ENCODE measurements around the gene ADSS1.
A peak's percentile ranks its signal among the peaks of the same experiment; 100 is the strongest.

Gene ADSS1

DNA sequence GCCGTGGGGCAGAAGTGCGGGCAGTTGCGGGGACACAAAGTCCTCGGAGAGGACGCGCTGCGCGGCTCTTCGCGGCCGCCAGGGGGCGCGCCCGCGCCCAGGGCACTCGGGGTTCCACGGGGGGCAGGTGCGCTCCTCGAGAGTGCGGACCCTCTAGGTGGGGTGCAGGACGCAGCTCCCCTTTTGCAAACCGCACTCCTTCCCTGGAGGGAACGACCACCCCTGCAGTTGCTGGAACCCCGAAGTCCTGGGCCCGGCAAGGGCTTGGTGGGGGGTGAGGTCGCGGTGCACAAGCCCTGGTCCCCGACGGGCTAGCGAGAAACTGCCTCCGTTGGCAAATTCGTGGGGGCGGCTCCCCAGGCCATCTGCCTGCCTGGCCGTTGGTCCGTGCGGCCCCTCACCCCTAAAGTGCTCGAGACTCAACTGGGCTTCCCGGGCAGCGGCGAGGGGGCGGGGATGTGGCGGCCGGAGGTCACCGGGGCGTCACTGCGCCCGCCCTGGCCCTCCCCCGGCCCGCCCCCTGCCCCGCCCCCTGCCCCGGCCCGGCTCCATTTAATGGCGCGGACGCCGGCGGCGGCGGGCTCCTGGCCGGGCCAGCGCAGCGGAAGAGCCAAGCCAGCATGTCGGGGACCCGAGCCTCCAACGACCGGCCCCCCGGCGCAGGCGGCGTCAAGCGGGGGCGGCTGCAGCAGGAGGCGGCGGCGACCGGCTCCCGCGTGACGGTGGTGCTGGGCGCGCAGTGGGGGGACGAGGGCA is at the start of gene ADSS1:
Gene ADSS1, plus strand, starts transcription at position 579 of the 756 bp plus-strand sequence. Its CDS starts 42 bp downstream, at position 621.
- peak; percentile 63 for DNase-seq

DNA sequence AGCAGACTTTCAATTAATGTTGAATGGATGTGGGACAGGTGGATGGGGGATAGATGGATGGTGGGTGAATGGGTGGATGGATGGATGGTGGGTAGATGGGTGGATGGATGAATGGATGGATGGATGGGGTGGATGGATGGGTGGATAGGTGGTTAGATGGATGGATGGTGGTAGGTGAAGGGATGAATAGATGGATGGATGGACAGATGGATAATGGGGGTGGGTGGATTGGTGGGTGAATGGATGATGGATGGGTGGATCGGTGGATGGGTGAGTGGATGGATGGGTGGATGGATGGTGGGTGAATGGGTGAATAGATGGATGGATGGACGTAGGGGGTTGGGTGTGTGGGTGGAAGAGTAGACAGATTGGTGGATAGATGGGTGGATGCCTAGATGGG is 48.6 kb upstream of the ADSS1 start:
- no peak for DNase-seq

DNA sequence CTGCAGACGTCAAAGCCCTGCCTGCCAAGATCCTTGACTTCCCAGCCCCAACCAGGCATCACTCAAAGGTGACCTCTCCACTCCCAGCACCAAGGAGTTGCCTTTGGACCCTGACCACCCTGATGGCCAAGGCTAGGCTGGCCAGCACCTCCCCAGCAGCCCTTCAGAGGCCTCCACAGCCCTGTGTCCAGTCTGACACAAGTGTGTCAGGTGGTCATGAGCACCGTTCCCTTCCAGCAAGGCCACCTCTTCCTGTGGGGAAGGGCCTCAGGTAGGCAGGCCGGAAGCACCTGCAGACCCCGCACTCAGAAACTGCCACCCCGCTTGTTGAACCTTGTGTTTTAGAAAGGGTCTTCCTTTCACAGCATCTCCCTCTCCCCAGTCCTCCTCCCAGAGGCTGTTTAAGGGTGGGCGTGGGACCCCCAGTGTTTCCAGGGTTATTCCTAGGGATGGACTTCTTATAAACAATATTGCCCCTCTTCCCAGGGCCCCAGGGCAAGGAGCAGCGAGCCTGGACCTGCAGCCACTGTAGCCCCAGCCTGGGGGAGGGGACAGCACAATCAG is 47.8 kb upstream of the ADSS1 start:
- DNase-seq = no peak

DNA sequence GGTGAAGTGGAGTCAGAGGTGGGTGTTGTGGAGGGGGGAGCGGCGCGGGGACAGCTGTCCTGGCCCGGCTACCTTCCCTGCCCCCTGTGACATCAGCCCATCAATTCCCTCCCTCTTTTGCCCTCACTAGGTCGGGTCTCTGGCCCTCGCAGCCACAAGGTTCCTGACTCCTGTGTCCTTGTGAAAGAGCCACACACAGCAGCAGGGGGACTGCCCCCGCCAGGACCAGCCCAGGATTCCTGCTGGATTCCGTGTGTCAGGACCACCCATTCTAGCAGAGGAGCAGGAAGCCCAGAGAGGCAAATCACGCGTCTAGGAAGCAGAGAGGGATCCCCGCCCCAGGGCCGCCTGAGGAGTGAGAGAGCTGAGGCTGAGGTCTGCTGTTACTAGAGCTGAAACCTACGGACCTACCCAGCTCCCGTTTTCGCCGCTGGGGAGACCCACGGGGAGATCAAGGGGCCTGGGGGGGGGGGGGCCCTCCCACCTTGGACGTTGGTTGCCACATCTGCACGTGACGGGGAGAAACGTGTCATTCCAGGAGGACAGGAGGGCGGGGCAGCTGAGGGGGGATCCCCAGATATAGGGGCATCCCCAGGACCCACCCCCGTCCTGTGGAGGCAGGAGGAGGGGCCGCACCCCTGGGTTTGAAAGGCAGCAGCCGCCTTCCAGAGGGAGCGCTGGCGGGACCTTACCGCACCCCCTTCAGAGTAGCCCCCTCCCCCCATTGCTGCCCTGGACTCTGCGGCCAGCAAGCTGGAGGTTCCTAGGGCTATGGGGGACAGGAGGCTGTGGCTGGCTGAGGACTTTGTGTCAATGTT is 47.1 kb upstream of the ADSS1 start:
- DNase-seq = peak; percentile 59

DNA sequence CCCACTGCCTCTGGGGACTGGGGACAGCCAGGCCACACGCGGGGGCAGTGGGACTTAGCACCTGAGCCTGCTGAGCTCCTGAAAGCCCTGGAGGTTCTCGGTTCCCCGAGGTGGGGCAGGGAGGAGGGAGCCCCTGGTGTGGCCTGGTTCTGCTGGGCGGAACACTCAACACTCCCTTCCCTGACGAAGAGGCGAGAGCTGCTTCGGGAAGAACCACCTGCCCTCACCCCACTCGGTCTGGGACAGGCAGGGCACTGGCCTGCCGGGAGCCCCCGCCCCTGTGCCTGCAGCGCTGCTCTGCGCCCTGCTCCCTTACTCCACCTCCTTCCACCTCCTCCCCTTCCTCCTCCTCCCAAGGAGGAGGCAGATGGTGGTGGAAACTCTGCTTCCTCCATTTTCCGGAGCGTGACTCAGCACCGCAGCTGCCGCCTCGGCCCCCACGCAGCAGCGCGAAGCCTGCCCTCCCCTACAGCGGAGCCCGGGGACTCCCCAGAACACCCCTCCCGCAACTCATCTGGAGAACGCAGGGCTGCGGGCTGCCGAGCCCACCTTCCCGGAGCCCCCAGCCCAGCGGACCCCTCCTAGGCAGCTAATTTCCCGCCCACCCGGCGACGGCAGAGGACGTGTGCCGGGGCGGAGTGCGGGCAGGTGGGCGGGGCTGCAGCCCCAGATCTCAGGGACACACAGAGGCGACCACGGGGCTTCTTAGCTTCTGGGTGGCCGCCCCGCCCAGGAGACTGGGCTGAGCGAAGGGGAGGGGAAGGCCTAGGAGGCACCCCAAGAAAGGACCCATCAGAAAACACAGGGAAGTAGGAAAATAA is 46.3 kb upstream of the ADSS1 start:
- peak; percentile 84 for DNase-seq

DNA sequence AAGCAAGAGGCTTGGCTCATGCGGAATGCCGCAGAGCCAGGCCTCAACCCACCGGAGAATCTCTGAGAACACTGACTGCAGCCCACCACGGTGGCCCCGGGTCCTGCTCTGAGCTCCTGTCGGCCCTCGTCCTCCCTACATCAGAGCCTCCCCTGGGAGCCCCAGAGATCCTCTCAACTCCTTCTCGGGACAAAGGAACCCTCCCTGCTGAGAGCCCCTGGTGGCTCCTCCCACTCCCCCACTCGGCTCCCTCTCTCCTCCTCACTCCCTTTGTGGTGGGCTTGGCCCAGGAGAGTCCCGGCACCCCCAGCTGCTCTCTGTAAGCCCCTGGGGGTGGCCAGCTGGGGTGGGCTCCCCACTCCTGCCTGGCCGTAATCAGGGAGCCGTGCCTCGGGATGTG is 45.7 kb upstream of the ADSS1 start:
- DNase-seq = no peak

DNA sequence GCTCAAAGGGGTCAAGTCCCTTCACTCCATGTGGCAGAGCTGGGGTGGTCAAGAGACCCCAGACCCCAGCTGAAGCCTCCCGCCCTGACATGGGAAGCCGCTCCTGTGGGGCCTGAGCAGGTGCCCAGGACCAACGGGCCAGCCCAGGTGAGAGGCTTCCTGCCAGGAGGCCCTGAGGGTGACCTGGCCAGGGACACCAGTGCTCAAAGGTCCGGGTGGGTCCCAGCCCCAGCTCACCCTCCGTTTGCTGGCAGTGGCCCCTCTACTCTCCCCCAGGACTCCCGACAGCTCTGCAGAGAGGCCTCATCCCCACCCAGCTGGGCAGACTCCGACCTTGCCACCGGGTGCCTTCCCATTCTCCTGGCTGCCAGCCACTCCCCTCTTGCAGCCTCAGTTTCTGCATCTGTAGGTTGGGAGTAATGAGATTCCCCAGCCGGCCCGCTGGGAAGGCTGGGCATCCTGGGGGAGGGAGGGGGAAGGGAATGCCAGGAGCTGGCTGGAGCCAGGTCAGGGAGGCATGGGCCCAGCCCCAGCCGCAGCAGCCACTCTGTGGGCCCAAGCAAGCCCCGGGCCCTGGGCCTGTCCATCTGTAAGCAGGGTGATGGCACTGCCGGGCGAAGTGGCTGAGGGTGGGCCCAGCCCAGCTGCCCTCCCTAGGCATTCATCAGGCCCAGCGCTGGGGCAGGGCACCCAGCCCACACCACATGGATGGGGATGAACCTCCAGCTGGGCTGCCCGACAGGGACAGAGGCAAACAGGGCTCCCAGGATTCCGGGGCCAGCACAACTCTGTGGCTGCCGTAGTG is 44.9 kb upstream of the ADSS1 start:
- DNase-seq = no peak

DNA sequence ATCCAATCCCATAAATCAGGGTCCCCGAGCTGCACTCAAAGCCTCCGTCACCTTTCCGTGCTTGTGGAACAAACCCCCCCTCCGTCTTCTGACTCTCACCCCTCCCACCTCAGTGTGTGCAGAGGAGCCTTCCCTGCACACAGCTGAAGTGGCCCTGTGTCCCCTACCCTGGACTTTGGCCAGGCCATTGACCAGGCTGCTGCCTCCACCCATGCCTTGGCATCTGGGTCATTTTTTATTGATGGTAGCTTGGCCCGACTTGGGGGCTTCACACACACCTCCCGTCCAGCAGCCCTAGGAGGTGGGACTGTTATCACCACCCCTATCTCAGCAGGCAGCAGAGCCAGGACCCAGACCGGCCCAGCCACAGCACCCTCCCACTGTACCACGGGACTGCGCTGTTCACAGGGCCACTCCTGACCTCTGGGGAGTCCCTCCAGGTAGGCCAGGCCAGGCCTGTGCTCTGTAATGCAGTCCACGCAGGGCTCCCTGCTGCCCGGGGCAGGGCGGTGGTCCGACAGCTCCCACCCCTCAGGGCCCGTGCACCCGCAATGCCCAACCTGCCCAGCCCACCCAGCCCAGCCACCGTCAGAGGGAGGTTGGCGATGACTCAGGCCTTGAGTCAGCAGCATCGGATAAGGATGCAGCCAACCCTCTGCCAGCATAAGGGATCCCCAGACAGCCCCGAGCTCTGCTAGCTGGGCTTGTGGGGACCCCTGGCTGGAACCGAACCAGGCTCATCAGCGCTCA is 43.8 kb upstream of the ADSS1 start:
- DNase-seq = no peak

DNA sequence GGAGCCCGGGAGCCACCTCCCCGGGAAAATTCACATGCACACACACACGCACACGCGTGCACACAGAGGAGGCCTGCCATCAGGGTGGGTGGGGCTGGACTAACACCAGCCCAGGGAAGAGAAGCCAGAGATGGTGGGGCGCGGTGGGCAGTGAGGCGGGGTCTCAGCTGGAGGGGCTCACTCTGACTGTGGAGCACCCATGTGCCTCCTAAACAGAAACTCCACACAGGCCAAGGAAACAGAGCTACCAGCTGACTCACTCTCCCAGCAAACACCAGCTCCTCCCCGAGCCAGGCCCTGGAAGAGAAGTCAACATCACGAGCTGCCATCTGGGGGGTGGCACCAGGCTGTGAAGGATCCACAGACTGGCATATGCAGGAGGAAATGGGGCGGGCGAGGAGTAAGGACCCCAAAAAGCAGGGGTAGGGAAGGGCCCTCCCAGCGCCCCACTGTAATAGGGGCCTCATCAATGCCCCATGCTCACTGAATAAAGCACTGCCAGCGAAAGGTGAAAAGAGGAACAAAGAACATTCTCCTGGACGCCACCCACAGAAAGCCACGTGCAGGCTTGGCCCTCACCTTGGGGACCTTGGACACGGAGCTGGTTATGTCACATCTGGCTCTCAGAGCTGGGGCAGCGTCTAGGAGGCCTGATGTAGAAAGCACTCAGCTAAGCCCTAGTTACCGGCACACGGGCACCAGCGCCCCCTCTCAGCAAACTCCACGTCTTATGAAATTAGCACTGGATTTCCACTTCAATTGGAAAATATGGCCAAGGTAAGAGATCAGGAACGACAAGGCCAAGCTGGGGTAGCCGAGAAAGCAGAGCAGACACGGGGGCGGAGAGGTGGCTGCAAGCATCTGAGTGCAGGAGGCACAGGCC is 43.0 kb upstream of the ADSS1 start:
- no peak for DNase-seq

DNA sequence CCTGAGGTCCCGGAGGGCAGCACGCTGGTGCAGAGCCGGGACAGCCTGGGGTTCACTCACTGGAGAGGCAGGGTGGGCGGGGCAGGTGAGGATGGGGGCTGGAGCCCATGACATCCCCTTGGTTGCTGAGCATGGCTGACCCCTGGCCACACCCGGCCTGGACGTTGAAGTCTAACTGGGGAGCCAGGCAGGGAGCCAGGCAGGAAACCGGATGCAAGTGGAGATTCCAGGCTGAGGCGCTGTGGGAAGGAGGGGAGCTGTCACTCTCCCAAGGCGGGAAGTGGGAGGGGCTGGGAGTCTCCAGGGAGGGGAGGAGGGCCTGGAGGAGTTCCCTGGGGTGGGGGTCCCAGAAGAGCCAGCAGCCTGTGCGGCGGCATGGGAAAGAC is 42.3 kb upstream of the ADSS1 start:
- DNase-seq = no peak

DNA sequence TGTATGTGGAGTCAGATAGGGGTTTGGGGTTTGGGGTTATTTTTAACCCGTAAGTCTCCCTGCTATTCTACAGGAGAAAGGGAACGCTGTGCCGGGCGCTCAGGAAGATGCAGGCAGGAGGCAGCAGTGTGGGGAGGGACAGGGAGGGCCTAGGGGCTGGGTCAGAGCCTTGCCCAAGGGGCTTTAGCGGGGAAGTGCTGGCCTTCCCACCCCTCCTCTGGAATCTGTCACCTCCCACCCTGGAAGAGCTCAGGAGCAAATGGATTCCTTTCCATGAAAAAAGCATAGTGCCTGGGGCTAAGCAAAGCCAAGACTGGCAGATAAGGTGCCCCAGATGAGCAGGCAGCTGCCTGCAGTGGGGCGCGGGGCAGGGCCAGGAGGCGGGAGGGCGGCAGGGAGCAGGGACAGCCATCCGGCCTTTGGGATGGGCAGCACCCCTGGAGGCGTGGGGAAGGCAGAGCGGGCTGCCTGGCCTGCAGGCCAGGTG is 41.9 kb upstream of the ADSS1 start:
- DNase-seq = no peak

DNA sequence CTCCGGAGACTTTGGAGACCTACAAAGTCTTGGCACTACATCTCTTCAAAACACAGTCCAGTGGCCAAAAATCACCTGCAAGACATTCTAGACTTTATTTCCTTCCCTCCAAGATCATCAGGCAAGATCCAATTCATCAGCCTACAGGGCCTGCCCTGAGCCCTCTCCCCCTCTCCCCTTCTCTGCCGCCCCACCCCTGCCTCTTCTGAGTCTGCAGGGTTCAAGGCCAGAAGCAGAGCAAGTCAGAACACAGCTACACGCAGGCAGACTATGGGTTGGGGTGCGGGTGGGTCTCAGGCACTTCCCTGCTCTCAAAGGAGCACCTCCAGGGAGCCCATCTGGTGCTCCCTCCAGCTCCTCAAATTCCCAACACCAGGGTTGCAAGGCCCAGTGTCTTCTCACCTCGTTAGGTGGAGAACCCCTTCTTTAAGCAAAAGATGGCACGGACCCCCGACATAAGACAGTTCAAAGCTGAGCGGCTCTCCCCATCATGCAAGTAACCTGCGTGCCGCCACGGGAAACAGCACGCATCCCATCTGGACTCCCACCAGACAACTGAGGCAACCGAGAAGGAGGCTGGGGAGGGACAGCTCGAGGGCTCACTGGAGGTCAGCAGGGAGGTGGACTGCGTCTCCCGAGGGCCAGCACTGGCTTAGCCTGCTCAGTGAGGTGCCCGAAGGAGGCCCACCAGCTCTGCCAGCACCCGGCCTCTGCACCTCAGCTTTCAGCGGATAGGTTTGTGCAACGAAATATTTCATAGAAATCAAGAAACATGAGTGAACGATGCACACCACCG is 40.2 kb upstream of the ADSS1 start:
- DNase-seq = no peak

DNA sequence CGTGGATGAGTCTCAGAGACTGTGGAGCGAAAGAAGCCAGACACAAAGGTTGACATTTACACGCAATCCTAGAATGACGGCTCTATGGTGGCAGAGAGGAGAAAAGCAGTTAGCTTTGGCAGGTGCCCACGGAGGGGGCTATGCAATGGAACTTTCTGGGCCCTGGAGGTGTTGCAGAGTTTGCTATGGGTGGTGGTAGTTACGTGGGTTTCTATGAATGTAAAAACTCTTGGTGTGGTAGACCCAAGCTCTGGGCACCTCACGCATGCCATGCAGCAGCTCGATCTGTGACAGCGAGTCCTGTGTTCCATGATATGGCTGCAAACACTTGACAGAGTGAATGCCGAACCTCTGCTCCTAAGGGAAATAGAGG is 39.6 kb upstream of the ADSS1 start:
- DNase-seq = no peak

DNA sequence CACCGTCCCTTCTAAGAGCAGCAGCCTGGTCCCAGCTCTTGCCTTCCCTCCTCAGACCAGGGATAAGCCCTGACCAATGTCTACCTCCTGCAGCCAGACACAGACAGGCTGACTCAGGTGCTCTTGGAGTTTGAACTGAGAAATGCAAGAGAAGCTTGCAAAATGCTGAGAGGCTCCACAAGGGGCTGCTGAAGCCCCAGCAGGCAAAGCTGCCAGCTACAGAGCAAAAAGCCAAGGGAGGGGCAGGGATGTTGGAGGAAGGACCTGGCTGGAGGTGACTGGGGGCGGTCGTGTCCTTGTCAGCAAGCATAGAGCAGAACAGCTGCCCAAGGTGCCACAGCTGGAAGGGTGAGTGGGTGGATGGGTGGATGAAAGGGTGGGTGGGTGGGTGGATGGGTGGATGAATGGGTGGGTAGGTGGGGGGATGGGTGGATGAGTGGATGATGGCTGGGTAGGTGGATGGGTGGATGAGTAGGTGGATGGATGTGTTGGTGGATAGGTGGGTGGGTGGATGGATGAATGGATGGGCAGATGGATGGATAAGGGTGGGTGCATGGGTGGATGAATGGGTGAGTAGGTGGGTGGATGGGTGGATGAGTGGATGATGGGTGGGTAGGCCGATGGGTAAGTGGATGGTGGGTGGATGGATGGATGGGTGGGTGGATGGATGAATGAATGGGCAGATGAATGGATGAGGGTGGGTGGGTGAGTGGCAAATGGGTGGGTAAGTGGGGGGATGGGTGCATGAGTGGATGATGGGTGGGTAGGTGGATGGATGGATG is 38.6 kb upstream of the ADSS1 start:
- DNase-seq = no peak

DNA sequence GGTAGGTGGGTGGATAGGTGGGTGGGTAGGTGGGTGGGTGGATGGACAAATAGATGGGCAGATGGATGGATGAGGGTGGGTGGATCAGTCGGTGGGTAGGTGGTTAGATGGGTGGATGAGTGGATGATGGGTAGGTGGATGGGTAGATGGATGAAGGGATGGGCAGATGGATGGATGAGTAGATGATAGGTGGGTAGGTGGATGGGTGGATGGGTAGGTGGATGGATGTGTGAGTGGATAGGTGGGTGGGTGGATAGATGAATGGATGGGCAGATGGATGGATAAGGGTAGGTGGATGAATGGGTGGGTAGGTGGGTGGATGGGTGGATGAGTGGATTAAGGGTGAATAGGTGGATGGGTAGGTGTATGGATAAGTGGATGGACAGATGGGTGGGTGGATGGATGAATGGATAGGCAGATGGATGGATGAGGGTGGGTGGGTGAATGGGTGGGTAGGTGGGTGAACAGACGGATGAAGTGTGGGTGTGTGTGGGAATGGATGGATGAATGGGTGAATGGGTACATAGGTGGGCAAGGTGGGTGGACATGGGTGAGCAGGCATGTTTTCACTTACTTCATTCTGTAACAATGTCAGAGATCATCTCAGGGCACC is 37.9 kb upstream of the ADSS1 start:
- DNase-seq = no peak

DNA sequence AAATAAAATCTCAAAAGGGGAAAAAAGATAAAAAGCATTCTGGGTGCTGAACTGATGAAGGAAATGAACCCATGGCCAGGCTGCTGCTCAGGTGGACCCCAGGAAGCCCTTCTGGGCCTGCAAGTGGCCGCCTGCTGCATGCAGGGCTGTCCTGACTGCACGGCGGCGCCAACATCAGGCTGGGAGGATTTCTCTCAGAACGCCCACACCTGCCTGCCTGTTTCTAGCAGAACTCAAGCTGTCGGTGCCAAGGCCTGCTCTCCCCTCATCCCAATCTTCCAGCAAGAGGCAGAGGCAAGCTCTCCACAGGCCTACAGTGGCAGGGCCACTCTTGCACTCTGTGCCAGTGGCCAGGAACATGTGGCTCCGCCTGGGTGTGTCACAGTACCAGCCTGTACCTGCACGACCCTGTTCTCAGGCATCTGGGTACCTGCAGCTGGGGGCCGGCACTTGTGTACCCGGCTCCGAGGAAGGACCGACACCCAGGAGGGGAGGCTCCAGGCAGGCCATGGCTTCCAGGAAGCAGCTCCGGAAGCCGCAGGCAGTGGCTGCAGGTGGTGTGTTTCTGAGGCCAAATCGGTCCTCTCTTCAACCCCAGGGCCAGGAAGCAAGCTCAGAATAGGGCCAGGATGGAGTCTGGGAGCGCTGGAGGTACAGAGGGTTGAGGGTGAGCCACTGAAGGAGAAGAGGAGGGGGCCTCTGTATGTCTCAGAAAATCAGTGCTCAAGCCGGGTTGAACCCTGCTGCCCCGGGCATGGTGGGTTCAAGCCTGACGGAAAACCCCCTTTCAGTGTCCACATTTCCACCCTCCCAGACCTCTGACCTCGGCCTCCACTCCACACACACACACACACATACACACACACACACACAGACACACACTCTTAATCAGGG is 37.2 kb upstream of the ADSS1 start:
- DNase-seq = no peak

Data from activated naive CD4-positive, alpha-beta T cell treated with anti-CD3 and anti-CD28 coated beads, Interleukin-2, amount 50 U/mL, for 16 hours (primary cell).